Measurements from ENCODE around the gene C6orf58.
"Not testable (repeated sequence)": the region's sequence is repeated elsewhere in the genome, so short reads cannot be mapped to it uniquely, and the experiment has no call there.

The C6orf58 gene

DNA sequence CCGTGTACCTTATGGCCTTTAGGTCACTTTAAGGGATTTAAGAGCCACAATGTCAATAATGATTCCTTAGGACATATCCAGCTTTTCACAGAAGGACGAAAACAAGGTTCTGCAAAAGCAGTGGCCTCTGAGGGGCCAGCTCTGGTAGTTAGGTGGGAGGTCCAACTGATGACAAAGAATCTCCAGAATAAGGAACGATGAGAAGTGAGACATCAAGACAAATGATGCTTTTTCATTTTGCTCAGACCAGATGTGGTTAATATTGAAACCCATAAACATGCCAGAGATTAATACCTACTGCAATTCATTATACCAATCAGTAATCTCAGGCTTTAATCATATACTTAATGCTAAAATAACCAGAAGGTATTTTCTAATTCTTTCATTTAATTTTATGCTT is 1.9 kb downstream of the C6orf58 start:
- H3K9me3 Mint-ChIP-seq, result no peaks in the 10 kb centered on the region
- no peak overlapping the region for H3K4me3 Mint-ChIP-seq
- H3K36me3 Mint-ChIP-seq (ENCODE audit: low read depth), result no peaks in the 10 kb centered on the region
- no peaks in the 10 kb centered on the region for H3K4me1 Mint-ChIP-seq (ENCODE audit: low read depth)
- H3K27me3 Mint-ChIP-seq, result peaks cover 33% of the 10 kb centered on the region
- no peak overlapping the region for H3K27ac Mint-ChIP-seq

DNA sequence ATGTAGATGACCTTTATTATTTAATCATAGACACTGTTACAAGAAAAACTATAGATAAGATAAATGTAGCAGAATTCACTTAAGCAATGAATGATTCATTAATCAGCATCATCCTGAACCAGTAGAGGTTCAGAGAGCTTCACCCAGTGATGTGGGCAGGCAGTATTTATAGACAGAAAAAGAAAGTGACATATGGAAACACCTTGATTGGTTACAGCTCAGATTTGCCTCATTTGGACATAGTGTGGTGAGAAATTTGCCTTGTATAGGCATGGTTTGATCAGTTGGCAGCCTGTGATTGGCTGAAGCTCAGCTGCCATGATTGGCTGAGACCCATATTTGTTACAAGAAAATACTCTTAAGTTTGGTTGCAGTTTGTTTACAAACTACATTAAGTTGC is 4.6 kb downstream of the C6orf58 start:
- no peaks in the 10 kb centered on the region for H3K36me3 Mint-ChIP-seq (ENCODE audit: low read depth)
- no peaks in the 10 kb centered on the region for H3K4me1 Mint-ChIP-seq (ENCODE audit: low read depth)
- no peak overlapping the region for H3K27ac Mint-ChIP-seq
- H3K27me3 Mint-ChIP-seq, result peaks cover 22% of the 10 kb centered on the region
- no peaks in the 10 kb centered on the region for H3K9me3 Mint-ChIP-seq
- H3K4me3 Mint-ChIP-seq, result no peak overlapping the region

DNA sequence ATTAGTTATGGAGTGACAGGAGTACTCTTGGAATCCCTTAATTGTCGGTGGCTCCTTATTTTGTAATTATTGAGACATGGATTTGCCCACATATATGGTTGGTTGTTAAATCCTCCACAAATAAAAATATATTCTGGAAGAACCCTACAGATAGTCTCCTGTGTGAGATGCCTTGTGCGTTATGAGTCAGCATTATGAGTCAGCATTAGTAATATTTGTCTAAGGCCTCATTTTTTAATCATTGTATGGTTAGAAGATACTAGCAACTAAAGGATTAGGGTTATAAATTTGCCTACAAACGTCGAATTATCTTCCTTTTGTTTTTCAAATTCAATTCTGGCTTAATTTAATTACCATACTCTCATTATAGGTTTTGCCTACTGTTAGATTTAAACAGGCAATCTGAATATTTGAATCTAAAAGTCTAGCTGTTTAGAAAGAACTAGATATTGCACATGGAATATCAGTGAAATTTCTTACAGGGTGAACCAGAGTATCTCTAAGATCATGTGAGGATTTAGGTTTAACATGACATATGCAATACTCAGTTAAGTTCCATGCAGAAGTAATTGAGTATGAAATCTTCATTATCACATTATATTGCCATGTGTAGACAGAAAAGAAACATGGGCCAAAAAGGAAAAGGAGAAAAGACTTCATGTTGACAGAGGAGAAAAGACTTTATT is 5.9 kb downstream of the C6orf58 start:
- Mint-ChIP-seq H3K27ac (no peak overlapping the region), H3K4me3 (no peak overlapping the region), H3K9me3 (no peaks in the 10 kb centered on the region), H3K27me3 (peaks cover 14% of the 10 kb centered on the region), H3K4me1 (ENCODE audit: low read depth) (no peaks in the 10 kb centered on the region), H3K36me3 (ENCODE audit: low read depth) (no peaks in the 10 kb centered on the region)

DNA sequence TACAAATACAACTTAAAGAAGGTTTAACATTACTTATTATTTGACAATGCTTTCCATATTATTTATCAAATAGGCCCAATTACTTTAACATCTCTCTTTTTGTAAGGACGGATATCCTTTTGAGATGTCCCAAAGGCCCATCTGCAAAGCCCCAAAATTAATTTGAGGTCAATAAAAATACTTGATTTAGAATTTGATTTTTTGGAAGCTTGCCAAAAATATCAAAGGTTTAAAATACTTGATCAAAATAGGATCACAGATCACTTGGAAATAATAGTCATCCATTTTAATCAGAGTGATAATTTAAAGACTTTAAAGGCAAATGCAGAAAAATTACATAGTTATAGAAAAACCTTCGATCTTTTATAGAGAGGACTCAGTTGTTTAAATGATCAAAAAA is 8.1 kb downstream of the C6orf58 start:
- H3K4me1 Mint-ChIP-seq (ENCODE audit: low read depth), result no peaks in the 10 kb centered on the region
- H3K9me3 Mint-ChIP-seq, result no peaks in the 10 kb centered on the region
- no peak overlapping the region for H3K27ac Mint-ChIP-seq
- peaks cover 10% of the 10 kb centered on the region for H3K27me3 Mint-ChIP-seq
- H3K36me3 Mint-ChIP-seq (ENCODE audit: low read depth), result no peaks in the 10 kb centered on the region
- H3K4me3 Mint-ChIP-seq, result no peak overlapping the region

DNA sequence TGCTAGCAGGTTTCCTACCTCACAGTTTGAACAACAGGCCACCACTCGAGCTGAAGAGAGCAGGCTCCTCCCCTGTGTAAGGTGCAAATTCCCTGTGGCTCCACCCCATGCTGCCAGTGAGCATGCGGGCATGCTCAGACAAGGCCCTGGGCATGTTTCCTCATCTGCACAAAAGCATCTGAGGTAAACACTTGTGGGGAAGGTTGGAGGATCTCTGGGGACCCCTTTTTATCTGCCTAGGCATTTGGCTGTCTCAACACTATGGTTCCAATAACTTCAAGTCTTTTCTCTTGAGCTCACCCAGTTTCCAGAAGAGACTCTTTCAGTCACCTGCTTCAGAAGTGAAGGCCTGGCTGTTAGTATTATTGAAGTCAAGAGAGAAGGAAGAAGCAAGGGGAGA is 9.4 kb downstream of the C6orf58 start:
- Mint-ChIP-seq H3K4me3 (no peak overlapping the region), H3K9me3 (no peaks in the 10 kb centered on the region), H3K27me3 (peaks cover 14% of the 10 kb centered on the region), H3K27ac (no peak overlapping the region), H3K36me3 (ENCODE audit: low read depth) (no peaks in the 10 kb centered on the region), H3K4me1 (ENCODE audit: low read depth) (no peaks in the 10 kb centered on the region)

DNA sequence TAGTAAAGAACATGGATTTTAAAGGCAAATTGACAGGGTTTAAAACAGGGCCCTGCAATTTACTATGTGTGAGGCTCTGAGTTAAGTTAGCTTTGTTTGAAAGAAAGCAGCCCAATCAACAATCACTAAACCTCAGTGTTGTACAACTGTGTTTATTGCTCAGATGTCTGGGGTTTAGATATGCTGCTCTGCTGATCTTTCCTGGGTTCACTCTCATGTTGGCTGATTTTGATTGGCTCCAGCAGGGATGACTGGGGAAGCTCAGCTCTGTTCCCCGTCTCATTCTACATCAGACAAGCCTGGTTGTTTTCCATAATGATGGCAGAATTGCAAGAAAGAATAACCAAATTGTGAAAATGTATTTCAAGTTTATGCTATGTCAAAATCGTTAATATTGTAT is 10.9 kb downstream of the C6orf58 start:
- H3K9me3 Mint-ChIP-seq, result no peaks in the 10 kb centered on the region
- no peak overlapping the region for H3K4me3 Mint-ChIP-seq
- H3K27ac Mint-ChIP-seq, result no peak overlapping the region
- H3K4me1 Mint-ChIP-seq (ENCODE audit: low read depth), result no peaks in the 10 kb centered on the region
- H3K36me3 Mint-ChIP-seq (ENCODE audit: low read depth), result no peaks in the 10 kb centered on the region
- peaks cover 14% of the 10 kb centered on the region for H3K27me3 Mint-ChIP-seq

DNA sequence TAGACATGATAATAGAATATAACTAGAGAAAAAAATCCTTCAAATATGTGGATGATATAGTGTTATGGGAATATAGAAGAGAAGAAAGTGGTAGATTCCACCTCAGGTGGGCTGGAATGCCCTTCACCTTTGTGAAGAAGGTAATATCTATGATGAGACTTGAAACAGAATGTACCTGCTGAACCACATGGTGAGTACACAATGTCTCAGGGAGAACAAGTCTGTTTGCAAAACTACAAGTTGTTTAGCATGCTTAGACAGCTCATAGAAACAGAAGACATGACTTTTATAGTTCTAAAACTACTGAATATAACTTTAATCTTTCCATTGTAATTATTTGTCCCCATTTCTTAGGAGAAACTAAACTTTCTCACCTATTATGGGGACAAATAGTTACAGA is 12.2 kb downstream of the C6orf58 start:
- peaks cover 9% of the 10 kb centered on the region for H3K27me3 Mint-ChIP-seq
- H3K4me1 Mint-ChIP-seq (ENCODE audit: low read depth), result no peaks in the 10 kb centered on the region
- no peak overlapping the region for H3K4me3 Mint-ChIP-seq
- no peak overlapping the region for H3K27ac Mint-ChIP-seq
- no peaks in the 10 kb centered on the region for H3K9me3 Mint-ChIP-seq
- no peaks in the 10 kb centered on the region for H3K36me3 Mint-ChIP-seq (ENCODE audit: low read depth)

DNA sequence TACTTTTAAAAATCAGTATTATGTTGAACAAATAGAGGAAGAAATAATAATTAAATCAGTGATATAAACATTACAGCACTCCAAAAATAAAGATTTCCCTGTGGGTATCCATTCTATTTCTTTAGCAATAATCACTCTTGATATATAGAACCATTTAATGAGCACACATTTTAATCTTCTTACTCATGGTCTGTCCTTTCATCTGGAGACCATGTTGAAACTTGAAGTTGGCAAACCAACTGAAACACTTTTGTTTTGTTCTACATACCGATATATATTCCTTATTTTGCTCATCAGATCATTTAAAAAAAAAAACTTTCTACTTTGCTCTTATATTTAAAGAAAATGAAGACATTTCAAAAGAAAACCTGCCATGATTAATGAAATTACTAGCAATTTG is 13.4 kb downstream of the C6orf58 start:
- Mint-ChIP-seq H3K27ac (no peak overlapping the region), H3K36me3 (ENCODE audit: low read depth) (no peaks in the 10 kb centered on the region), H3K4me3 (no peak overlapping the region), H3K9me3 (no peaks in the 10 kb centered on the region), H3K27me3 (peaks cover 9% of the 10 kb centered on the region), H3K4me1 (ENCODE audit: low read depth) (no peaks in the 10 kb centered on the region)

DNA sequence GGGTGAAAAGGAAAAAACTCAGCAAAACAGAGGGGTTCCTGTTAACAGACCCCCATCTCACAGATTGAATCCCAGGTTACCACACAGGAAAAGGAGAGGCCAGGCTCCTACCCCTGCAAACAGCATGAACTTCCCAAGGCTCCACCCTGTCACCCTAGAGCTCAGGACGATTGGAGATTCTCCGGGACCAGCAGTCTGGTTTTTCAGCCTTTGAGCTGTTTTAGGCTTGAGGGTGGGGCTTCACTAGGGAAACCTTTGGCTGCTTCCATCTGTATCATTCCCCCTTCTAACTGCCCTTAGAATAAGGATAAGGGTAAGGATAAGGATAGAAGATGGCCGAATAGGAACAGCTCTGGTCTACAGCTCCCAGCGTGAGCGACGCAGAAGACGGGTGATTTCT is 16.0 kb downstream of the C6orf58 start:
- H3K9me3 Mint-ChIP-seq, result no peaks in the 10 kb centered on the region
- H3K27ac Mint-ChIP-seq, result no peak overlapping the region
- H3K4me1 Mint-ChIP-seq (ENCODE audit: low read depth), result no peaks in the 10 kb centered on the region
- no peak overlapping the region for H3K4me3 Mint-ChIP-seq
- no peaks in the 10 kb centered on the region for H3K36me3 Mint-ChIP-seq (ENCODE audit: low read depth)
- H3K27me3 Mint-ChIP-seq, result peaks cover 8% of the 10 kb centered on the region

DNA sequence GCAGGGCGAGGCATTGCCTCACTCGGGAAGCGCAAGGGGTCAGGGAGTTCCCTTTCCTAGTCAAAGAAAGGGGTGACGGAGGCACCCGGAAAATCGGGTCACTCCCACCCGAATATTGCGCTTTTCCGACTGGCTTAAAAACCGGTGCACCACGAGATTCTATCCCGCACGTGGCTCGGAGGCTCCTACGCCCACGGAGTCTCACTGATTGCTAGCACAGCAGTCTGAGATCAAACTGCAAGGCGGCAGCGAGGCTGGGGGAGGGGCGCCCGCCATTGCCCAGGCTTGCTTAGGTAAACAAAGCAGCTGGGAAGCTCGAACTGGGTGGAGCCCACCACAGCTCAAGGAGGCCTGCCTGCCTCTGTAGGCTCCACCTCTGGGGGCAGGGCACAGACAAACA is 16.5 kb downstream of the C6orf58 start:
- H3K9me3 Mint-ChIP-seq; H3K4me1 Mint-ChIP-seq (ENCODE audit: low read depth); H3K27me3 Mint-ChIP-seq; H3K4me3 Mint-ChIP-seq; H3K36me3 Mint-ChIP-seq (ENCODE audit: low read depth); H3K27ac Mint-ChIP-seq: not testable (repeated sequence)

DNA sequence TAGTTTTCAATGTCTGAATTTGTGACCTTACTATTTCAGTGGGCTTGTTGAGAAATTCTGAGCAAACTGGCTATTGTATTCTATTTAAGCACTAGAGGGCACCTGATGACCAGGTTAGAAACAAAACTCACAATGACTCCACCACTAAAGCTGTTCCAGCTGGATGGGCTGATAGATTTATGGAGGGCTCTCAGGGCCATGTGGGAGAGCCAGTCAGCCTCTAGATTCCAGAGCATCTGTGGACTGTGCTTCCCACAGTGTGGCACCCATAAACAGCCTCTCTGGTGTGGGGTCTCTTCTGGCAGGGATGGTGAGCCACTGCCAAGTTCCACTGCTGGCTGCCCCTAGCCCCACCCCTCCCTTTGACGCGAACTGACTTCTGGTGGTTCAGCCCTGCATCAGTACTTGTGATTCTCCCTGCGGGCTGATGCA is 29.2 kb downstream of the C6orf58 start:
- Mint-ChIP-seq H3K27ac (no peak overlapping the region), H3K36me3 (ENCODE audit: low read depth) (no peaks in the 10 kb centered on the region), H3K9me3 (no peaks in the 10 kb centered on the region), H3K4me1 (ENCODE audit: low read depth) (no peaks in the 10 kb centered on the region), H3K4me3 (no peak overlapping the region), H3K27me3 (peaks cover 7% of the 10 kb centered on the region)

DNA sequence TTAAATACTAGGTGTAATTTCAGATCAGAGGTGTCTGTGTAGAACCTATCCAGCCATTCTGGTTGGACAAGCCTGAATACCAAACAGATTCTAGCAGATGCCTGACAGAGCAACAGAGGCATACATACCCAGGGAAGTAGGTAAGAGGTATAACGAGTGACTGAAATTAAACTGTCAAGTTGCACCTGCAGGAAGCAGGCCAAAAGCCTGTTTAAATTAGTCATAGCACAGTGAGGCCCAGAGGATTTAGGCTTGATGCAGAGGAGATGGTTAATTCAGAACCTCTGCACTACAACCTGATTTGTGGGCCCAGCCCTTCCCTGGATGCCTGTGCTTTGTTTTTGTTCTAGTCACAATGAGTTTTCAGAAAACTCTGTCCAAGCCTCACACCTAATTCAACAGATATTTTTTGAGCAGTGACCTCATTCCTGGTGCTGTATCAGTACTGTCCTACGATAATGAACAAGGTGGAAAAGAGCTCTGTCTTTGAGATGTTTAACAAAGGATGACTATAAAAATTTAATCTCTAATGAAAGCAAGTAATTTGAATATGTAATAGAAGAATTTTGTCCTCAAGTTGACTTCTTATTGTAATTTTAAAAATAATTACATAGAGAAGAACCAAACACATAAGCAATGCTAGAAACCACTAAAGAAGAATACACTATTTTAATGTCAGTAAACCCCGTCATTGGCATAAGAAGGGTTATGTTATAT is 31.7 kb downstream of the C6orf58 start:
- Mint-ChIP-seq H3K36me3 (ENCODE audit: low read depth) (no peaks in the 10 kb centered on the region), H3K27ac (no peak overlapping the region), H3K27me3 (peaks cover 7% of the 10 kb centered on the region), H3K4me3 (no peak overlapping the region), H3K9me3 (no peaks in the 10 kb centered on the region), H3K4me1 (ENCODE audit: low read depth) (no peaks in the 10 kb centered on the region)

DNA sequence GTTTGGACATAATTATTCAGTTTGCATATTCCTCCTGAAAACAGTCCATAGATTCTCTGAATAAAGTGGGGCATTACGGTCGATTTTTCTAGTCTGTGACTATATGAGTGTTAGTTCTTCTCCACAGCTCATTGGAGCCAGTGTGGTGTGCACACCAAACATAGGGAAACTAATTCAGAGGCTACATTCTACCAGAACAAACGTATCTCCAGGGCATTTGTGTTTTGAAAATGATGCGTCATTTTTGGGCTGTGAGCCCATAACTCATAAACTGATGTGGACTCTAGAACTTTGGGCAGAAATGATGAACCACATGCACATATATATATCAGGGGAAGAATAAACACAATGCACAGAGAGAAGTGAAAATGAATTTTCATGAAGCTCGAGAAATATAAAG is 41.8 kb downstream of the C6orf58 start:
- Mint-ChIP-seq H3K4me1 (ENCODE audit: low read depth) (no peaks in the 10 kb centered on the region), H3K36me3 (ENCODE audit: low read depth) (no peaks in the 10 kb centered on the region), H3K27ac (no peak overlapping the region), H3K27me3 (no peaks in the 10 kb centered on the region), H3K9me3 (no peaks in the 10 kb centered on the region), H3K4me3 (no peak overlapping the region)

DNA sequence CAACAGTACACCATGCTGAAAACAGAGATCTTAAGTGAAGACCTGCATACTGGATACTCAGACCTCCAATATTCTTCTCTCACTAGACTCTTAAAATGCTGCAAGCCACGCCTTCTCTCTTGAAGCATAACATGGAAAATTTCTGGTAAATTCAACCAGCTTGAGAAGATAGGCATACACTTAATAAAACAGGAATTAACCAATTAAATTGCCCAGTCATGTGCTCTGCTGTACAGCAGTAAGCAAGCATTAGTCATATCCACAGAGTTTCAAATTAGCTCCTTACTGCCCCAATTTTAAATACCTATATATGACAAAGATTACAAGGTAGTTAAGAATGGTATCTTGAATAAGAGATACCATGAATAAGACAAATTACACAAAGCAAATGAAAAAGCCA is 53.8 kb downstream of the C6orf58 start:
- Mint-ChIP-seq H3K27ac (no peak overlapping the region), H3K9me3 (no peaks in the 10 kb centered on the region), H3K27me3 (no peaks in the 10 kb centered on the region), H3K4me3 (no peak overlapping the region), H3K36me3 (ENCODE audit: low read depth) (no peaks in the 10 kb centered on the region), H3K4me1 (ENCODE audit: low read depth) (no peaks in the 10 kb centered on the region)

DNA sequence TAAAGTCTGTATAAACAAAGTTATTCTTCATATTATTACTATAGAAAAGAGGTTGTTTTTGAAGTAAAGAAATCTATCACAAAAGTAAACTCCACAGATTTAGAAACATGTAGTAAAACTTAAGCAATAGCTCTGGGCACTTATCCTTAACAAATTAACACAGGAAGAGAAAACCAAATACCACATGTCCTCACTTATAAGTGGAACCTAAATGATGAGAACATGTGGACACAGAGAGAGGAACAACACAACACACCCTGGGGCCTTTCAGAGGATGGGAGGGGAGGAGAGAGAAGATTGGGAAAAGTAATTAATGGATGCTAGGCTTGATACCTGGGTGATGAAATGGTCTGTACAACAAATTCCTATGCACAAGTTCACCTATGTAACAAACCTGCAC is 57.2 kb downstream of the C6orf58 start:
- no peak overlapping the region for H3K4me3 Mint-ChIP-seq
- H3K27ac Mint-ChIP-seq, result no peak overlapping the region
- no peaks in the 10 kb centered on the region for H3K4me1 Mint-ChIP-seq (ENCODE audit: low read depth)
- H3K36me3 Mint-ChIP-seq (ENCODE audit: low read depth), result no peaks in the 10 kb centered on the region
- no peaks in the 10 kb centered on the region for H3K27me3 Mint-ChIP-seq
- H3K9me3 Mint-ChIP-seq, result no peaks in the 10 kb centered on the region

DNA sequence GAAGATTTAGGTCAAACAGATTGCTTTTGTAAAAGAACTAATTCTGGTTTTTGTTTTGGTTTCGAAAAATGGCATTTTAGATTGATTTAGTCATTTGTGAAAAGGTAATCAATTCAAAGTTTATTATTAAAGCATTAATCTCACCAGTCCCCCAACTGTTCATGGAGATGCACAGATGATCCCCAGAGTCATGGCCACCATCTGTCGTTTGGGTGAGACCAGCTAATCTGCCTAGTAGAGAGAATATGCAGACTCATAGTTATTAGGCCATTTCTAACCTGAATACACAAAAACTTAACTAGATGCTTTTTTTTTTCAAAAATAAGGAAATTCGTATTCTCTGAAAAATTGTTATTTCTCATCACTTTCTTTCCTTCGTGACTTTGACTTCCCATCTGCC is 58.1 kb downstream of the C6orf58 start:
- H3K27me3 Mint-ChIP-seq, result no peaks in the 10 kb centered on the region
- no peak overlapping the region for H3K27ac Mint-ChIP-seq
- H3K9me3 Mint-ChIP-seq, result no peaks in the 10 kb centered on the region
- H3K36me3 Mint-ChIP-seq (ENCODE audit: low read depth), result no peaks in the 10 kb centered on the region
- H3K4me3 Mint-ChIP-seq, result no peak overlapping the region
- no peaks in the 10 kb centered on the region for H3K4me1 Mint-ChIP-seq (ENCODE audit: low read depth)
